ENCODE data around the gene SCN3B.

The SCN3B gene

GRCh38 chr11:123659311-123659710 lies 4.9 kb upstream of the SCN3B start:
- no peak for DNase-seq (ENCODE audit: extremely low read depth in 1 of 2, low read depth in 1 of 2)

DNA sequence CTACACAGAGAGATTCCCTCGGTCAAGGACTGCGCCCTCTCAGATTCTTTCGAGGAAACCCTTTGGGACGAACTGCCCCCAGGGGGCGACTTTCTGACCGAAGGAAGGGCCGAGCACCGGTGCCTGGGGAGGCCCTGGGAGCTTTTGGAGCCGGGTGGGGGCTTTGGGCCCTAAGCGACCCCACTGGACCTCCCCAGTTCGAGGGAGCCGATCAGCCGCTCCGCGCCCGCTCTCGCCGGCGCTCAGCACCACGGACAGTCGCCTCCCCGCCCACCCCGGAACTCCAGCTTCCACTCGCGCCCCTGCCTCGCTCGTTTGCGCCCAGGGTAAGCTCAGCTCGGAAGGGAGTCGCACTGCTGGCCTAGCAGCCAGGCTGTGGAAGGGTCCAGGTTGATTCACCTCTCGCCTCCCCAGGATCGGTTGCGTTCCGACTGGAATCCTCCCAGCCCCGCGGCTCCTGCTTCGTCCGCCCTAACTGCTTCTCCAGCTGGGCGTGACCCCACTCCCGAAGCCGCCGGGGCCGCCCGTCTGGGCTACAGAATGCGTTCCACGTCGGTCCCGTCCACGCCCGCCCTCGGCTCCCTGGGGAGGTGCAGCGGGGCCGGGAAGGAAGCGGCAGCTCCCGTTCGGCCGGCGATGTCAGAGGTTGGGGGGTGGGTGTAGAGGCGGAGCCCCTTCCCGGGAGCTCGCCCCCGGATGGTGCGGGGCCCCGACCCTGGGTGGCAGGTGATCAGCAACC lies 428 bp downstream of the SCN3B start:
- no peak for DNase-seq (ENCODE audit: extremely low read depth in 1 of 2, low read depth in 1 of 2)

DNA sequence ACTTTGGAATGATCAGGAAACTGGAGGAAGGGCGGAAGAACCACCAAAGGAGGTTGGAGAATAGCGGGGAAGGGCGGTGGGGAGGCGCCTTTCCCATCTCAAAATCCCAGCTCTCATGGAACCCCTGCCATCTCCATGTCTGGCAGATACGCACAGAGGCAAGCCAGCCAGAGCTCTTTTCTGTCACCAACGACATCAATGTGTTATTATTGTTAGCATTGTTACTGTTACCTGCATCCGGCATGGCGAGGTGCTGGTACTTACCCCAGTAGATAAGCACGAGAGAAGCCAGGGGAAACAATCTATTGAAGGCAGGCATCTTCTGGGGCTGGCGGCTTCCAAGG lies 969 bp downstream of the SCN3B start:
- DNase-seq (ENCODE audit: extremely low read depth in 1 of 2, low read depth in 1 of 2): no peak

DNA sequence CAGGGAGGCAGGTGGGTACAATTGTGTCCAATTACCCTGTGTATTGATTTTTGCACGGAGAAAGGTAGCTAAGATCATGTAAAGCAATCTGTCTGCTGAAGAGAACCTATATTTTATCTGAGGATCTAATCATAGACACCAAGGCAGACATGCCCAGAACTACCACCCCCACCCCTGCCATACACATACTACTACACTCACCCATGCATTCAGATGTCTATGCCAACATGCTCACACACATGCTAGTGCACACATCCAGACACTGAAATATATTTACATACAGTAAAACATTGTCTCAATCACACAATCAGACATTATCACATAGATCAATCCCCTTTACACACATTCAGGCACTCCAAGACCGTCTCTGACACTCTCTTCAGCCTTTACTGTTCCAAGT lies 1.8 kb downstream of the SCN3B start:
- DNase-seq (ENCODE audit: extremely low read depth in 1 of 2, low read depth in 1 of 2): no peak

- no peak for DNase-seq (ENCODE audit: extremely low read depth in 1 of 2, low read depth in 1 of 2)
Observed at GRCh38 chr11:123650901-123651300, 3.5 kb downstream of the SCN3B start.

DNA sequence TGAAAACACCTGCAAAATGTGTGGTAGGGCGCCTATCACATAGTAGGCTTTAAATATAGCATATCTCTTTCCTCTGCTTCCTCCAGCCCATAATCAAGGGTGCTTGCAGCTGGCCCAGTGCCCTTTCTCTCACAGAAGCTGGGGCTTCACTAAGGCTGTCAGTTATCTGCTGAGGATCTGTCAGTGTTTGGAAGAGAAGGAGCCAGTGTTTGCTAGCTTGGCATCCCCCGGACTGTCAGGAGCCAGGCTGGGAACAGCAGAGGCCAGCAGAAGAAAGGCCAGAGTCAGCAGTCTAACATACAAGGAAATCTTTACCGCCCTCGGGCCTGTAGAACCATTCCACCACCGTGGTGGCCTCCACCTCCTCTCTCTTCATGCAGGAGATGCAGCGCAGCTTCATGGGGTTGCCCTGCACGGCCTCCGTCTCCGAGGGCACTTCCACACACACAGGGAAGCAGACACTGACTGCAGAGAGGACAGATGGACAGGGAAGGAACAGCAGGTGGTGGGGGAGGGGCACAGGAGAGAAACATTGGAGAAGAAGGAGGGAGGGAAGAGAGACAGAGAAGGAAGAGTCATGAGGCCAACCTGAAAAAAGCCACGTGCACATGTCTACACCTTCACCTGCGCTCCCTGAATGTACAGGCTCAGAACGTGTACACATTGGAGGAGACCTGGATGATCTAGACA lies 9.0 kb downstream of the SCN3B start:
- no peak for DNase-seq (ENCODE audit: extremely low read depth in 1 of 2, low read depth in 1 of 2)

- DNase-seq (ENCODE audit: extremely low read depth in 1 of 2, low read depth in 1 of 2): no peak
Observed at GRCh38 chr11:123642435-123642834, 12.0 kb downstream of the SCN3B start.

DNA sequence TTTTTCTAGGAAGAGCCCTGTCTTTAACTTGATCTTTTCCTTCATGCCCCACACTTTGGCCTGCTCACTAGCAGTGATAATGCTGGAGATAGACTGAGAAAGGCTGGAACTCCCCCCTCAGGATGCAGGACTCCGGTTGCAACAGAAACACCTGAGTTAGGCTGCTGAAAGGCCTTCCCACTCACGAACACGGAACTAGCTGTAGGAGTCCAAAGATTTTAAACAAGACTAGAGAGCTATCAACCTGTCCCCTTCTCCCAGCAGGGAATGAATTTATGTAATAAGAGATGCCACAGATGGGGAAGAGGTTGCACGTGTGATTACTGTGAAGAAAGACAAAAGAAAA lies 13.0 kb downstream of the SCN3B start:
- no peak for DNase-seq (ENCODE audit: extremely low read depth in 1 of 2, low read depth in 1 of 2)

DNA sequence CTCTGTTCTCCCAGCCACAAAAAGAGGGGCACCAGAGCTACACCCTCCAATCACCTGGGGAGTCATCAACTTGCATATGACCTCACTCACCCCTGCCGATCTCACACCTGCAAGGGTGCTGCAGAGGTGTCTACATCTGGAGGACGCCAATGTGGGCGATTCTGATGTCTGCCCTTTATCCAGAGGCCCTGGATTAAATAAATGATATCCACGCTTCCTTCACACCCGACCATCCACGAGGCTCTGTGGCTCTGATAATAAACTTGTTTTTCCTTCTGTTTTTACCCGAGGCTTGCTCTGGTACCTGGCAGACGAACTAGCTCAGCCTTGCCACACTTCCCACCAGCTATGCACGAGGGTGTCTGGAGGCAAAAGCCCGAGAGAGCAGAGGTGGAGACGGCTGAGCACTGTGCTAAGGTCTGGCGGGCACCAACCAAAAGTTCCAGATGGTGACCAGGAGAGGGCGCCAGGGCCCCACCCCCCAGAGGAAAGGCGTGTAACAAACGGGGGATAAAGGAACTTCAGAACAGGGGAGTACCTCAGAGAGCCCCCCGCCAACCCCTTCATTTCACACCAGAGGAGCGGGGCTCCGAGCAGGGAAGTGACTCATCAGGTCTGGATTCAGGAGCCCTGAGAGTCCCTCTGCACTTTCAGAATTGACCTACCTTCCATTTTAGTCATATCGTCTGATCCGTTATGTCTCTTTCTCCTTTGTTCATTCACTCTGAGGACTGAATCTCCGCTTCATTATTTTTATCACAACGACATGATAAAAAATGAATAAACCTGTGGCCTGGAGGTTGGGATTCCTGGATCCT lies 13.5 kb downstream of the SCN3B start:
- DNase-seq (ENCODE audit: extremely low read depth in 1 of 2, low read depth in 1 of 2): peak; percentile 6 to 25

DNA sequence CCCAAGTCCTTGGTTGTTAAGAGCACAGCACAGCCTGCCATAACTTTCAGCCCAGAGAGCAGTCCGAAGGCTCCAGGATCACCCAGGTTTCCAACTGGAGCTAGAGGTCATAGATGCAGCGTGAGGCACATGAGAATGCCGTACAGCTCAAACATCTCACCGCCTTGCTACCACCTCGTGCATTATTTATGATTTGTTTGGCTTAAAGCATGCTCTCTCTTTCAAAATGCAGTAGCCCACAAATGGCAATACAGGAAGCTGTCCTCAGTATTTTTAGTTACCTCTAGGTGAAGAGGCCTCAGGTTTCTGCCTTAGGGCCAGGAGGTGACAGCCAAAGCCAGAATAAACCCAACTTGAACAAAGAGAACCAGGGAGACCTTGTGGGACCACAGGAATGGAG lies 14.4 kb downstream of the SCN3B start:
- DNase-seq (ENCODE audit: extremely low read depth in 1 of 2, low read depth in 1 of 2): no peak

GRCh38 chr11:123630126-123630608 lies 24.3 kb downstream of the SCN3B start:
- DNase-seq (ENCODE audit: extremely low read depth in 1 of 2, low read depth in 1 of 2): no peak

DNA sequence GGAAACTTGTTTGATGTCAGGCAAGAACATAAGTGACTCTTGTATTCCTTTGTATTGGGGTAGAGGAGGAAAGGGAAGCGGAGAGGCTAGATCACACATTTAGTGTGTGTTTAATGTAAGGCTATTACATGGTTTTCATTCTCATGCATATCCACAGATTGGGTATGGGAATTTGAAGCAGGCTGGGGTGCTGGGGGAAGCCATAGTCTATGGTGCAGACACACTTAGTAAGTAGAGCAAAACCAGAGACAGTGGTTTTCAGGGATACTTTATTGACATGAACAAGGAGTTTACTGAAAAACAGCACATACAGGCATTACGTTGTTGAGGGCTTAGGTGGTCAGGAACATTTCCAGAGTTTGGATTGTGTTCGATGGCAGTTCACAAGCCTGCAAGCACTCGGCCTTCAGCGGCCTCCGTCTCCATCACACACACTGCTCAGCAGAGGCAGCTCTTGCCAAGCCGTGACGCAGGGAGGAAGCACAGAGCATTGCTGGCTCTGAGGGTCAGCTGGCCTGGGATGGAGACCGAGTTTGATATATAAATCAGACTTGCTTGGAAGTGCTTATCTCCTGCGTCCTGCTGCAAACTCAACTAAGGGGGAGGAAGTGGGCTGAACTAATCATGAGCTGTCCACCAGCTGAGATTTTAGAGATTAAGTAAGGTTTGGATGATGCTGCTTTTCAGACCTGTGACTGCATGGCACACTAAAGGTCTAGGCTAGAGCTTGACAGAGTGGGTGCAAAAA lies 25.3 kb downstream of the SCN3B start:
- DNase-seq (ENCODE audit: extremely low read depth in 1 of 2, low read depth in 1 of 2): no peak

DNA sequence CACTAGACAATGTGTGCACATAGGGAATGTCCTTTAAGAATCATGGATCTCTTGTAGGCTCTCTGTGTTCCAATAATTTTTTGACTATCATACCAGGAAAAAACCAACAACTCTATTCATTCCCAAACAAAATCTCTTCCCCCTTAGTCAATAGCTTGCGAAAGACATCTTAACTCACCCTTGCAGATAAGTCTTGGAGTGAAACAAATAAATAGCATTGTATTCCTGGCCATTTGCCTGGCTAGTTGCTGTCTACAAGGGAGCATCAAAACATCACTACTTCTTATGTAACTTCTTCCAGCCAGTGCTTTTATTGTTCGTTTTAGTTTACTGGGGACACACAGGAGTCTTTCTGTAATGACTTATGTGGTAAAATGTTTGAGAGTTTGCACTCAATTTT lies 29.4 kb downstream of the SCN3B start:
- no peak for DNase-seq (ENCODE audit: extremely low read depth in 1 of 2, low read depth in 1 of 2)

DNA sequence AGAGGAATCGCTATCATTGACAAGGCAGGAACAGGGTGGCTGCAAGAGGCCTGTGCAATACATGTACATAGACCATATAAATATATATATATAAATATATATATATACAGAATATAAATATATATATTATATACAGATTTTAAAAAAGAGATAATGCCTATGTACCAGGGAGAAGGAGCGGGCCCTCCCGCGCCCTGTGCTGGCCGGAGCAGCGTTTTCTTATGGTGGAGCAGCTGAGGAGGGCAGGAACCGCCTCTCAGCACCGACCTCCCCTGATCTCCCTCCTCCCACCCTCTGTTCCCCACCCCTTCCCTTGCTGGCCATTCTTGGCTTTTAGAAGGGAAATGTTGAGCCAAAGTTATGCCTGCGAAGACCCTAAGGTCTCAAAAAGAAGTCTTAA lies 31.8 kb downstream of the SCN3B start:
- no peak for DNase-seq (ENCODE audit: extremely low read depth in 1 of 2, low read depth in 1 of 2)

GRCh38 chr11:123616505-123617198 lies 37.8 kb downstream of the SCN3B start:
- no peak for DNase-seq (ENCODE audit: extremely low read depth in 1 of 2, low read depth in 1 of 2)

DNA sequence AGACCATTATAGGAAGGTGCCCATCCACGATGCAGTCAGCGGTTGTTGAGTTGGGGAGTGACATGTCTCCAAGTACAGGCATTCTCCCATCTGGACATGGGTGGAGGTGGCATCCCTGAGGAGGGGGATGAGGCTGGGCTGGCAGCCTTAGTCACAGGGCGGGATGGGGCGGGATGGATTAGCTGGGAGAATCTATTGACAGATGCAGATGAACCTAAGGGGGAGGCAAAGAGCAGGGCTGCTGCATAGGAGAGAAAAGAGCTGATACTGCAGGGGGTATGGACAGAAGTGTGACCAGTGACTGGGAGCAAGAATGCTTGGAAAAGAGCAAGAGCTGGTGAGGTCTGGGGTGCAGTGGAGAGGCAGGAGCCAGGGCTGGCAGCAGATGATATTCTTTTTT lies 42.7 kb downstream of the SCN3B start:
- DNase-seq (ENCODE audit: extremely low read depth in 1 of 2, low read depth in 1 of 2): no peak

DNA sequence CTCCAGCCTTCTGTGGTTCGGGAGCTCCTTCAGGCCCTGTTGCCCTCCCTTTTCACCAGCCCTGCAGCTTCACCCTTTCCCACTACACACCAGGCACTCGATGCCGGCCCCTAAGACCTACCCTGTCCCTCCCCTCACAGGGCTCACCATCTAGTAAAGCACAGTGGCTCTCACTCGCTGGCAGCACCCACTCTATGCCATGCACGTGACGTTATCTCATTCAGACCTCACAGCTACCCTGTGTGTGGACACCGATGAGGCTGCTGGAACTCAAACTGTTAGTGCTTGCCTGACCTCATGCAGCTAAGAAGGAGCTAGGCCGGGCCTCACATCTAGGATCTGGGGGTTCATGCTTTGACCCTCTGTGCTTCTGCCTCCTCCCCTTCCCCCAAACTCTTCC lies 45.5 kb downstream of the SCN3B start:
- DNase-seq (ENCODE audit: extremely low read depth in 1 of 2, low read depth in 1 of 2): no peak

GRCh38 chr11:123608371-123608770 lies 46.1 kb downstream of the SCN3B start:
- DNase-seq (ENCODE audit: extremely low read depth in 1 of 2, low read depth in 1 of 2): no peak

- no peak for DNase-seq (ENCODE audit: extremely low read depth in 1 of 2, low read depth in 1 of 2)
Observed at GRCh38 chr11:123607781-123608180, 46.6 kb downstream of the SCN3B start.

GRCh38 chr11:123603666-123604065 lies 50.8 kb downstream of the SCN3B start:
- DNase-seq (ENCODE audit: extremely low read depth in 1 of 2, low read depth in 1 of 2): no peak

DNA sequence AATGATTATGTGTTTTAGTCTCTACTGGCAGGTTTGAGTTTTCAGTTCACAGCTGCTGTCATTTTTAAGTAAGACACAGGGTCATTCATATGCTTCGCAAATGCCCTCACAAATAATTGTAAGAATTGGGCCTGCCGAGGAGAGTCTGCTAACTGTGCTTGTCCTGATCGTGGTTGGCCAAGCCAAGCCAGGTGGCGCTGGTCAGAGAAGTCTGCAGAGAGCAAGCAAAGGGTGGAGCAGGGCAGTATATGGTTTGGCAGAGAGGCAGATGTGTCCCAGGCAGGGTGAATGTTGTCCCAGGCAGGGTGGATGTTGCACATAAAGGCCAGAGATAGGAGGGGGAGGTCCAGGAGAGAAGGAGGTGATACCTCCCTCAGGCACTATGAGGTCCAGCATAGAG lies 52.7 kb downstream of the SCN3B start:
- DNase-seq (ENCODE audit: extremely low read depth in 1 of 2, low read depth in 1 of 2): no peak
